PC-9 (cell line): ENCODE results near the gene PREPL. TPM values are rescaled to one million over a fixed set of nuclear protein-coding genes. Genes with fewer than 3 reads are reported as not detected.

Experiments
- BruUV-seq: library from RNA; stranded (reverse); fragments of 400-500 nt; replicated peaks from 2 replicates; lab custom pipeline; 2021; lab: Mats Ljungman, UMichigan
- CTCF ChIA-PET: fragments of 300-600 bp; sonication (Branson Sonifier 250); formaldehyde crosslinking; loops from one replicate; lab custom pipeline; 2022; ENCODE audit warnings: antibody characterized with exemption; lab: Charles Lee
- POLR2A ChIA-PET: fragments of 300-600 bp; sonication (Branson Sonifier 250); formaldehyde crosslinking; loops from one replicate; lab custom pipeline; 2022; ENCODE audit warnings: antibody characterized with exemption; ENCODE audit not compliant: unreplicated experiment; lab: Charles Lee
- DNase-seq, 2 experiments: peaks; one replicate each; pipeline versions ENCODE4 v3.0.0 to v3.0.0-alpha.2; 2015 to 2022; ENCODE audit warnings: mixed read lengths in 1 of 2
- H2AFZ ChIP-seq: fragments of 200-600 bp; sonication (generic); 2 replicates; pipeline ENCODE4 v1.8.1; 2017; ENCODE audit warnings: antibody characterized with exemption
- H3F3A ChIP-seq: fragments of 200-600 bp; sonication (generic); 2 replicates; pipeline ENCODE4 v1.8.1; 2017; ENCODE audit warnings: antibody characterized with exemption, mild to moderate bottlenecking, low read depth; ENCODE audit not compliant: insufficient read depth
- H3K27ac ChIP-seq: fragments of 200-600 bp; sonication (generic); 2 replicates; pipeline ENCODE4 v1.6.1; 2016; ENCODE audit warnings: mixed run types
- H3K27me3 ChIP-seq: fragments of 200-600 bp; sonication (generic); 2 replicates; pipeline ENCODE4 v1.6.1; 2016; ENCODE audit warnings: low read depth, mixed run types; ENCODE audit not compliant: insufficient read depth
- H3K36me3 ChIP-seq: fragments of 200-600 bp; sonication (generic); 2 replicates; pipeline ENCODE4 v1.6.1; 2016; ENCODE audit warnings: low read depth, mixed run types
- H3K4me1 ChIP-seq: fragments of 200-600 bp; sonication (generic); replicated peaks from 2 replicates; pipeline ENCODE4 v1.6.1; 2016; ENCODE audit warnings: mixed run types; ENCODE audit not compliant: insufficient read depth
- H3K4me2 ChIP-seq: fragments of 200-600 bp; sonication (generic); 2 replicates; pipeline ENCODE4 v1.6.1; 2017; ENCODE audit warnings: mixed run types
- H3K4me3 ChIP-seq: fragments of 200-600 bp; sonication (generic); 2 replicates; pipeline ENCODE4 v1.6.1; 2016; ENCODE audit warnings: mixed run types
- H3K79me2 ChIP-seq: fragments of 200-600 bp; sonication (generic); 2 replicates; pipeline ENCODE4 v1.6.1; 2017; ENCODE audit warnings: low read depth, mixed run types
- H3K9me2 ChIP-seq: fragments of 200-600 bp; sonication (generic); 2 replicates; pipeline ENCODE4 v1.8.1; 2017; ENCODE audit warnings: mild to moderate bottlenecking; ENCODE audit not compliant: insufficient read depth
- H3K9me3 ChIP-seq: fragments of 200-600 bp; sonication (generic); 2 replicates; pipeline ENCODE4 v1.8.1; 2016; ENCODE audit warnings: low read depth; ENCODE audit not compliant: insufficient read depth
- H4K20me1 ChIP-seq: fragments of 200-600 bp; sonication (generic); 2 replicates; pipeline ENCODE4 v1.8.1; 2017; ENCODE audit not compliant: insufficient read depth
- EZH2 ChIP-seq: fragments of 200-600 bp; sonication (generic); IDR thresholded peaks from 2 replicates; pipeline ENCODE4 v1.8.0; 2017; ENCODE audit warnings: antibody characterized with exemption, low read depth
- intact Hi-C: fragments of 100-400 bp; cut with micrococcal nuclease; formaldehyde crosslinking; loops from one replicate; pipeline ENCODE4 v1.10.0; 2022; ENCODE audit not compliant: unreplicated experiment
- total RNA-seq: library from RNA; stranded (reverse); gene quantifications from 2 replicates; pipeline ENCODE4 v1.2.3, GENCODE V29; 2021
- TF ChIP-seq, protein P1 (sequence below): fragments of 200-600 bp; sonication (generic); conservative IDR thresholded peaks from 2 replicates; pipeline ENCODE4 v1.6.1; 2017; ENCODE audit warnings: mixed run types, antibody characterized with exemption, mild to moderate bottlenecking, moderate library complexity

Gene PREPL
- total RNA-seq, 1 experiment from 2014 or later, result 42.2 TPM

DNA sequence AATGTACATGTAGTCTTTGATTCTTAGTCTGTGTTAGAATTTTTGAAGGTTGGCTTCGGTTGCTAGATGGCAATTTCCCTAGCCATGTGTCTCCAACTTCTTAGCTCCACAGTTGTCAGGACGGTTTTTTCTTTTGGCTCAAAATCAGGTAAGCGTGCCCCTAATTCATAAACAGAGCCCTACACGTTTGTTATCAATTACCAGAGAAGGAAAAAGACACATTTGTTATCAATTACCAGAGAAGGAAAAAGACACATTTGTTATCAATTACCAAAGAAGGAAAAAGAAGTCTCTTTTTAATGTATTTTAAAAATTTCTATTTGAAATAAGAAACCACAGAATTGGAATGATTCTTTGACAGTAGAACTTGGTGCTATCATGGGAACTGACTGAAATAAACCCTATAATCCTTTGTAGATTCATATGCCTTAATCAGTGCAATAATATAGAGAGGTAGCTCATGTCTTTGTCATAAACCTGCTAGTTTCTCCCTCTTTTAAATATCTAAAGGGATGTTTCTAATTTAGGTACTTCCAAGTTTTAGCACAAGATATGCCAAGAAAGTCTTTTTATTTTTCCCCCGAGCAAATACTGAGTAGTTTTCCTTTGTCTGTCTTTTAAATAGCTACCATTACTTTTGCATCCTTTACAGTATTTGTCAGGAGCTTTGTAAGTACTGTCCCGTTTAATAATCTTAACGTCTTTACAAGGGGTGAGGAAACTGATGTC, 36.3 kb upstream of the PREPL start:
- no peaks in the 10 kb centered on the region for H3K36me3 ChIP-seq
- H3K4me2 ChIP-seq, result no peak overlapping the region
- no peaks in the 10 kb centered on the region for H3K27me3 ChIP-seq
- no peaks in the 10 kb centered on the region for H4K20me1 ChIP-seq
- H3K4me3 ChIP-seq, result no peak overlapping the region
- no peaks in the 10 kb centered on the region for H3K9me3 ChIP-seq
- H2AFZ ChIP-seq, result no peak overlapping the region
- POLR2A ChIA-PET, result interaction anchor here (0.7 kb wide), 1 partner anchor 1152 kb away, joined by 15 read pairs; no protein-coding TSS in a partner anchor
- TF ChIP-seq, protein P1, sequence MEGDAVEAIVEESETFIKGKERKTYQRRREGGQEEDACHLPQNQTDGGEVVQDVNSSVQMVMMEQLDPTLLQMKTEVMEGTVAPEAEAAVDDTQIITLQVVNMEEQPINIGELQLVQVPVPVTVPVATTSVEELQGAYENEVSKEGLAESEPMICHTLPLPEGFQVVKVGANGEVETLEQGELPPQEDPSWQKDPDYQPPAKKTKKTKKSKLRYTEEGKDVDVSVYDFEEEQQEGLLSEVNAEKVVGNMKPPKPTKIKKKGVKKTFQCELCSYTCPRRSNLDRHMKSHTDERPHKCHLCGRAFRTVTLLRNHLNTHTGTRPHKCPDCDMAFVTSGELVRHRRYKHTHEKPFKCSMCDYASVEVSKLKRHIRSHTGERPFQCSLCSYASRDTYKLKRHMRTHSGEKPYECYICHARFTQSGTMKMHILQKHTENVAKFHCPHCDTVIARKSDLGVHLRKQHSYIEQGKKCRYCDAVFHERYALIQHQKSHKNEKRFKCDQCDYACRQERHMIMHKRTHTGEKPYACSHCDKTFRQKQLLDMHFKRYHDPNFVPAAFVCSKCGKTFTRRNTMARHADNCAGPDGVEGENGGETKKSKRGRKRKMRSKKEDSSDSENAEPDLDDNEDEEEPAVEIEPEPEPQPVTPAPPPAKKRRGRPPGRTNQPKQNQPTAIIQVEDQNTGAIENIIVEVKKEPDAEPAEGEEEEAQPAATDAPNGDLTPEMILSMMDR, result no peak
- no peak for TF ChIP-seq EZH2
- CTCF ChIA-PET, result no interaction called here
- intact Hi-C loops, result loop anchor here (10.0 kb wide), 2 partner anchors 153 to 317 kb away; no protein-coding TSS in a partner anchor
- H3K79me2 ChIP-seq, result no peaks in the 10 kb centered on the region
- 0 out of 2 replicates have a peak, but pooled peaks cover 4% of the 10 kb centered on the region for H3K9me2 ChIP-seq
- H3K27ac ChIP-seq, result no peak overlapping the region
- DNase-seq, result no peak
- H3K4me1 ChIP-seq, result no peaks in the 10 kb centered on the region
- no peaks in the 10 kb centered on the region for H3F3A ChIP-seq
- BruUV-seq, result no TSS peak

DNA sequence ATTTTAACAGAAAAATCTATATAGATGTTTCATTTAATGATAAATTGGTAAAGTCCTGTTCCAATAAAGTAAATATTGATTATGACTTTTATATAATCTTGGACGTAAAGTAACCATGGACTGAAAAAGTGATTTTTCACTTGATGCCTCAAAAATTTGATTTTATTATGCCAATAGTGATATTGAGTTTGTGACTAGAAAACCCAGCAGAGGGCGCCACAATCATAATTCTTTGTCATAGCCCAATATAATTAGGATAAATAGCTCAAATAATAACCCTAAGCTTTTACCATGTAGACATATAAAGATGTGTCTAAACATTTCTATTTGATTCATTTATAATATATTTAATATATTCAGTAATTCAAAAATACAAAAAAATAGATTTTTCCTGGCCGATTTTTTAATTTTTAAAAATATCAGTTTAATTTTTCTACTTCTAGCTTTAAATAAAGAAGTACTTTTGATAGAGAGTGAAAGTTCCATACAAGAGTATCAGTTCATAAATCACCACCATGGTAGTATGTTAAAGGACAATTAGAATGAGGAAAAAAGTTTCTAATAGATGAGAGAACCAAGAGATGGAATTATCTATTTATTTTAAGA, 31.1 kb upstream of the PREPL start:
- no TSS peak for BruUV-seq
- Histone ChIP-seq H3K27ac (no peak overlapping the region), H3K9me2 (no peaks in the 10 kb centered on the region), H3K9me3 (no peaks in the 10 kb centered on the region), H3K36me3 (no peaks in the 10 kb centered on the region), H3K27me3 (no peaks in the 10 kb centered on the region), H3K4me3 (no peak overlapping the region), H2AFZ (no peak overlapping the region), H3K4me1 (no peaks in the 10 kb centered on the region), H4K20me1 (no peaks in the 10 kb centered on the region), H3K4me2 (no peak overlapping the region), H3K79me2 (no peaks in the 10 kb centered on the region), H3F3A (no peaks in the 10 kb centered on the region)
- ChIA-PET POLR2A (no interaction called here), CTCF (interaction anchor here (0.6 to 2.4 kb wide), 10 partner anchors 38 to 581 kb away, joined by 3 to 32 read pairs (median 6); no protein-coding TSS in a partner anchor)
- DNase-seq, result peak in 1 of 2 experiments; percentile 46
- intact Hi-C loops, result loop anchor here (1.0 to 10.0 kb wide), 6 partner anchors 87 to 582 kb away; no protein-coding TSS in a partner anchor
- TF ChIP-seq, protein P1, result peak; percentile 94
- no peak for TF ChIP-seq EZH2

DNA sequence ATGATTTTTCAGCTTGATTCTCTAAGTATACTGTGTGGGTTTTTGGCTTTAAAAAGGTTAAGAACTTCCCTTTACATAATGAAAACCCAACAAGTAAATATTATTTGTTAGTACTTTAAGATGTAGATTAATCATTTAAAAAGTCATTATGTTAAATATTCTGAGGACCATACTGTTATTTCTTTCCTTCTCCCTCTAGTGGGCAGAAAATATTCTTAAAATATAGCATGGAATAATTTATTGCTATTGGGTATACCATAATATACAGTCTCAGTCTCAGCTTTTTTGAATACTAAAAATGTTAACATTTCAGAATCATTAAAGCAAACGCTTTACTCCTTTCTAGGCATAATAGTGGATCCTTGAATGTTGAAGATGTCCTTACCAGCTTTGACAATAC, 28.6 kb upstream of the PREPL start:
- no peaks in the 10 kb centered on the region for H3K9me3 ChIP-seq
- DNase-seq, result no peak
- no peak overlapping the region for H3K27ac ChIP-seq
- no peaks in the 10 kb centered on the region for H3K4me1 ChIP-seq
- no peak overlapping the region for H3K4me2 ChIP-seq
- POLR2A ChIA-PET, result interaction anchor here (0.5 kb wide), 1 partner anchor 324 kb away, joined by 3 read pairs; no protein-coding TSS in a partner anchor
- no peaks in the 10 kb centered on the region for H3K79me2 ChIP-seq
- H3K4me3 ChIP-seq, result no peak overlapping the region
- no peaks in the 10 kb centered on the region for H3F3A ChIP-seq
- H3K36me3 ChIP-seq, result no peaks in the 10 kb centered on the region
- BruUV-seq, result no TSS peak
- no peaks in the 10 kb centered on the region for H3K9me2 ChIP-seq
- CTCF ChIA-PET, result interaction anchor here (0.6 to 1.3 kb wide), 3 partner anchors 81 to 346 kb away, joined by 3 to 6 read pairs (median 5); no protein-coding TSS in a partner anchor
- H3K27me3 ChIP-seq, result no peaks in the 10 kb centered on the region
- H4K20me1 ChIP-seq, result no peaks in the 10 kb centered on the region
- H2AFZ ChIP-seq, result no peak overlapping the region
- intact Hi-C loops, result loop anchor here (5.0 to 10.0 kb wide), 3 partner anchors 145 to 348 kb away; no protein-coding TSS in a partner anchor
- no peak for TF ChIP-seq EZH2
- TF ChIP-seq, protein P1, result peak; percentile 71
